HepG2 (cell line): ENCODE results near the gene DSE. TPM values are rescaled to one million over a fixed set of nuclear protein-coding genes. Genes with fewer than 3 reads are reported as not detected.

Experiments used
- ATAC-seq: fragments of 200-7000 bp; cut with Tn5 transposase; 3 replicates; pipeline ENCODE4 v1.9.1; 2020; ENCODE audit warnings: mild to moderate bottlenecking, moderate library complexity
- BruUV-seq: library from RNA; stranded (reverse); fragments of 400-500 nt; replicated peaks from 2 replicates; lab custom pipeline; 2021; lab: Mats Ljungman, UMichigan
- CTCF ChIA-PET: fragments of 300-600 bp; formaldehyde crosslinking; extraction: SDS; loops from one replicate; lab custom pipeline; 2021; ENCODE audit warnings: low total read pairs, inconsistent platforms, low intra/inter-chr PET ratio; lab: Yijun Ruan, JAX
- POLR2A ChIA-PET: fragments of 350-600 bp; sonication (Branson Sonifier 250); formaldehyde crosslinking; loops from one replicate; lab custom pipeline; 2020; ENCODE audit warnings: antibody characterized with exemption, inconsistent platforms; lab: Yijun Ruan, JAX
- DNase-seq: peaks from one replicate; pipeline ENCODE4 v3.0.0-alpha.2; 2015; ENCODE audit warnings: low spot score
- FAIRE-seq: peaks from 3 replicates; lab custom pipeline; 2011; peaks lifted over from hg19 to GRCh38; lab: Jason Lieb, UNC
- H2AFZ ChIP-seq: one replicate; pipeline ENCODE4 v1.6.1; 2011; ENCODE audit warnings: low read length, inconsistent platforms
- H3K27ac ChIP-seq: fragments of 300-600 bp; 3 replicates; pipeline ENCODE4 v1.8.0; 2011; ENCODE audit warnings: mixed run types, mild to moderate bottlenecking, mixed read lengths, low read length, inconsistent platforms; ENCODE audit not compliant: insufficient read depth; ENCODE audit errors: extremely low read length
- H3K27me3 ChIP-seq, 2 experiments: fragments of 200-600 bp in 1 of 2; 2 replicates in 1 of 2; 3 replicates in 1 of 2; pipeline versions ENCODE4 v1.6.0 to v1.8.0; 2011; ENCODE audit warnings: low read length in 2 of 2, mild to moderate bottlenecking in 2 of 2, moderate library complexity in 2 of 2, inconsistent platforms in 1 of 2; ENCODE audit not compliant: insufficient read depth in 2 of 2, control insufficient read depth in 1 of 2
- H3K36me3 ChIP-seq, 2 experiments: fragments of 200-600 bp in 1 of 2; replicated peaks in 1 of 2; 2 replicates in 1 of 2; 3 replicates in 1 of 2; pipeline versions ENCODE4 v1.5.1 to v1.8.0; 2011; ENCODE audit warnings: low read length in 2 of 2, inconsistent platforms in 1 of 2; ENCODE audit not compliant: insufficient read depth in 2 of 2, control insufficient read depth in 1 of 2
- H3K4me1 ChIP-seq: 2 replicates; pipeline ENCODE4 v1.5.1; 2012; ENCODE audit warnings: low read length, inconsistent platforms; ENCODE audit not compliant: insufficient read depth
- H3K4me2 ChIP-seq: 2 replicates; pipeline ENCODE4 v1.6.0; 2011; ENCODE audit warnings: low read depth, low read length, inconsistent platforms
- H3K4me3 ChIP-seq, 3 experiments: fragments of 200-600 bp in 1 of 3; sonication (generic), shearing (Covaris generic) in 1 of 3; replicated peaks in 1 of 3; 2 replicates each; pipeline ENCODE4 v1.5.1; 2011 to 2016; ENCODE audit warnings: low read length in 3 of 3, inconsistent platforms in 2 of 3, low read depth in 2 of 3, mild to moderate bottlenecking in 2 of 3, control low read depth in 1 of 3, mixed read lengths in 1 of 3; ENCODE audit not compliant: insufficient read depth in 1 of 3
- H3K79me2 ChIP-seq: one replicate; pipeline ENCODE4 v1.6.1; 2011; ENCODE audit warnings: low read length, inconsistent platforms; ENCODE audit not compliant: insufficient read depth
- H3K9ac ChIP-seq: 2 replicates; pipeline ENCODE4 v1.6.0; 2011; ENCODE audit warnings: mild to moderate bottlenecking, low read depth, low read length, inconsistent platforms; ENCODE audit not compliant: insufficient read depth
- H3K9me3 ChIP-seq: 2 replicates; pipeline ENCODE4 v1.5.1; 2012; ENCODE audit warnings: mild to moderate bottlenecking, low read length
- H4K20me1 ChIP-seq: 2 replicates; pipeline ENCODE4 v1.6.0; 2011; ENCODE audit warnings: inconsistent platforms, mild to moderate bottlenecking, low read length, moderate library complexity; ENCODE audit not compliant: insufficient read depth
- BORCS8-MEF2B ChIP-seq: sonication (generic); formaldehyde crosslinking; IDR thresholded peaks from 2 replicates; pipeline ENCODE4 v1.8.0; 2022; ENCODE audit warnings: mild to moderate bottlenecking, missing genetic modification reagents
- ESRRA ChIP-seq: sonication (generic); formaldehyde crosslinking; IDR thresholded peaks from 2 replicates; pipeline ENCODE4 v1.5.1; 2020; ENCODE audit warnings: mild to moderate bottlenecking, low read depth, missing genetic modification reagents
- MAFF ChIP-seq: IDR thresholded peaks from 2 replicates; pipeline ENCODE4 v1.6.1; 2011; ENCODE audit warnings: low read depth, low read length, improper control_type of control experiment
- MAFK ChIP-seq, 2 experiments: IDR thresholded peaks in 1 of 2; conservative IDR thresholded peaks in 1 of 2; 2 replicates each; pipeline ENCODE4 v1.6.1; 2011; ENCODE audit warnings: improper control_type of control experiment in 2 of 2, low read length in 2 of 2
- SOX5 ChIP-seq: IDR thresholded peaks from 2 replicates; pipeline ENCODE4 v1.6.1; 2016; ENCODE audit warnings: borderline replicate concordance
- WGBS: methylation state at CpG from one replicate; pipeline ENCODE4 v1.1.6; 2017; ENCODE audit warnings: low lambda C conversion rate; 5-methylcytosine and 5-hydroxymethylcytosine counted together
- in situ Hi-C: cut with HindIII; loops from 2 replicates; pipeline ENCODE4 v1.10.0; 2017; ENCODE audit warnings: low pct_unique_long_range_greater_than_20kb; ENCODE audit not compliant: extremely low pct_ligation_motif_present
- intact Hi-C: fragments of 100-400 bp; cut with micrococcal nuclease; formaldehyde crosslinking; loops from one replicate; pipeline ENCODE4 v1.10.0; 2022; ENCODE audit not compliant: unreplicated experiment
- polyA plus RNA-seq, 8 experiments: library from polyadenylated mRNA; depleted of rRNA in 3 of 8; stranded (reverse) in 7 of 8; unstranded in 1 of 8; fragments of >200 nt; fragmentation: Illumina TruSeq in 4 of 8; extraction: Trizol in 4 of 8; gene quantifications; 2 replicates each; pipeline versions ENCODE4 v1.2.1 to v1.2.3, GENCODE V29; 2011 to 2016; ENCODE audit warnings: low read depth in 4 of 8, missing spikeins in 1 of 8, mixed read lengths in 1 of 8; ENCODE audit not compliant: insufficient read depth in 1 of 8
- total RNA-seq, 5 experiments: library from RNA; depleted of rRNA; stranded (reverse); fragments of >200 nt; fragmentation: Illumina TruSeq; extraction: Trizol; gene quantifications; 2 replicates each; pipeline ENCODE4 v1.2.3, GENCODE V29; 2016; ENCODE audit warnings: low read depth in 1 of 5
- TF ChIP-seq, protein P1 (sequence below): sonication (generic); formaldehyde crosslinking; IDR thresholded peaks from 2 replicates; pipeline ENCODE4 v1.8.0; 2022; ENCODE audit warnings: missing genetic modification reagents, mild to moderate bottlenecking, inconsistent platforms, borderline replicate concordance
- TF ChIP-seq, protein P2 (sequence below): sonication (generic); formaldehyde crosslinking; IDR thresholded peaks from 2 replicates; pipeline ENCODE4 v1.4.0; 2020; ENCODE audit warnings: missing genetic modification reagents, borderline replicate concordance
- TF ChIP-seq, protein P3 (sequence below): sonication (generic); formaldehyde crosslinking; IDR thresholded peaks from 2 replicates; pipeline ENCODE4 v1.4.0; 2020; ENCODE audit warnings: missing genetic modification reagents

The DSE gene
- total and polyA plus RNA-seq, 2 of the 13 experiments (the other 11 are each of a cell fraction or from before 2014, with no cell fraction given), result 2.6 to 4.6 TPM

DNA sequence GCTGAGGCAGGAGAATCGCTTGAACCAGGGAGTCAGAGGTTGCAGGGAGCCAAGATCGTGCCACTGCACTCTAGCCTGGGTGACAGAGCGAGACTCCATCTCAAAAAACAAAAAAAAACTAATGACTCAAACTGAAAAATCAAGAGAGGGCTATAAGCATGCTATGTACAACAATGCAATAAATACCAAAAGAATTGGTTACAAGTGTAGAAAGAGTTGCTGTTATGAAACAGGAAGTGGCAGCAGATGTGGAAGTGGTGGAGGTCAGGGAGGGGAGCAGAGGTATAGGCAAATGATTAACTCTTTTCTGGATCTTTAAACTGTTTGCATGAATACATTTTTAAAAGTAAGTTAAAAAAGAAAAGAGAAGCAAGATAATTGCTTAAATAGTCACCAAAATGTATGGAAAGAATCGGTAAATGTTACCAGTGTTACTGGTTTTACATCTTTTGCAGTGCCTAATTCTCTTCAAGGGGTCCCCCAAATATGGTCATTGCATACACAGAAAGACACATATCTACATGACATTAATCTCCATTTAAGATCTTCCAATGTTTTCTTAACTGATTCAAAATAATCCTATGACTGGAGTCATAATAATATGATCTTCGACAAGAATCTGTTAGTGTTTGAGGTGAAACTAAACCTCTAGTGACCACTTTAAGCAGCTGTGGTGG lies 105.4 kb downstream of the DSE start (continued):
- 0 out of 2 replicates have a peak, but pooled peaks have one; percentile 25 for TF ChIP-seq SOX5
- TF ChIP-seq, protein P1, sequence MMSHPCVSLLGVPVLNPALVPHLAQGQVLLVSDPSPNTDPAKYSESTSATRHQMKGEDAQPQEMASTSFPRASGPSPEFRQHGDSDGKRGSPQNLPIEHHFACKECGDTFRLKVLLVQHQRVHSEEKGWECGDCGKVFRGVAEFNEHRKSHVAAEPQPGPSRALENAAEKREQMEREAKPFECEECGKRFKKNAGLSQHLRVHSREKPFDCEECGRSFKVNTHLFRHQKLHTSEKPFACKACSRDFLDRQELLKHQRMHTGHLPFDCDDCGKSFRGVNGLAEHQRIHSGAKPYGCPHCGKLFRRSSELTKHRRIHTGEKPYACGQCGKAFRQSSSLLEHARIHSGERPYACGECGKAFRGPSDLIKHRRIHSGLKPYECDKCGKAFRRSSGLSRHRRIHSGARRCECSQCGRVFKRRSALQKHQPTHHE (CRISPR knock-in tag), result no peak
- no peak for TF ChIP-seq ESRRA (CRISPR knock-in tag)
- TF ChIP-seq, protein P2, sequence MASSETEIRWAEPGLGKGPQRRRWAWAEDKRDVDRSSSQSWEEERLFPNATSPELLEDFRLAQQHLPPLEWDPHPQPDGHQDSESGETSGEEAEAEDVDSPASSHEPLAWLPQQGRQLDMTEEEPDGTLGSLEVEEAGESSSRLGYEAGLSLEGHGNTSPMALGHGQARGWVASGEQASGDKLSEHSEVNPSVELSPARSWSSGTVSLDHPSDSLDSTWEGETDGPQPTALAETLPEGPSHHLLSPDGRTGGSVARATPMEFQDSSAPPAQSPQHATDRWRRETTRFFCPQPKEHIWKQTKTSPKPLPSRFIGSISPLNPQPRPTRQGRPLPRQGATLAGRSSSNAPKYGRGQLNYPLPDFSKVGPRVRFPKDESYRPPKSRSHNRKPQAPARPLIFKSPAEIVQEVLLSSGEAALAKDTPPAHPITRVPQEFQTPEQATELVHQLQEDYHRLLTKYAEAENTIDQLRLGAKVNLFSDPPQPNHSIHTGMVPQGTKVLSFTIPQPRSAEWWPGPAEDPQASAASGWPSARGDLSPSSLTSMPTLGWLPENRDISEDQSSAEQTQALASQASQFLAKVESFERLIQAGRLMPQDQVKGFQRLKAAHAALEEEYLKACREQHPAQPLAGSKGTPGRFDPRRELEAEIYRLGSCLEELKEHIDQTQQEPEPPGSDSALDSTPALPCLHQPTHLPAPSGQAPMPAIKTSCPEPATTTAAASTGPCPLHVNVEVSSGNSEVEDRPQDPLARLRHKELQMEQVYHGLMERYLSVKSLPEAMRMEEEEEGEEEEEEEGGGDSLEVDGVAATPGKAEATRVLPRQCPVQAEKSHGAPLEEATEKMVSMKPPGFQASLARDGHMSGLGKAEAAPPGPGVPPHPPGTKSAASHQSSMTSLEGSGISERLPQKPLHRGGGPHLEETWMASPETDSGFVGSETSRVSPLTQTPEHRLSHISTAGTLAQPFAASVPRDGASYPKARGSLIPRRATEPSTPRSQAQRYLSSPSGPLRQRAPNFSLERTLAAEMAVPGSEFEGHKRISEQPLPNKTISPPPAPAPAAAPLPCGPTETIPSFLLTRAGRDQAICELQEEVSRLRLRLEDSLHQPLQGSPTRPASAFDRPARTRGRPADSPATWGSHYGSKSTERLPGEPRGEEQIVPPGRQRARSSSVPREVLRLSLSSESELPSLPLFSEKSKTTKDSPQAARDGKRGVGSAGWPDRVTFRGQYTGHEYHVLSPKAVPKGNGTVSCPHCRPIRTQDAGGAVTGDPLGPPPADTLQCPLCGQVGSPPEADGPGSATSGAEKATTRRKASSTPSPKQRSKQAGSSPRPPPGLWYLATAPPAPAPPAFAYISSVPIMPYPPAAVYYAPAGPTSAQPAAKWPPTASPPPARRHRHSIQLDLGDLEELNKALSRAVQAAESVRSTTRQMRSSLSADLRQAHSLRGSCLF (CRISPR knock-in tag), result no peak
- no peak for TF ChIP-seq BORCS8-MEF2B (CRISPR knock-in tag)
- TF ChIP-seq, all 625 proteins: peak for 13

DNA sequence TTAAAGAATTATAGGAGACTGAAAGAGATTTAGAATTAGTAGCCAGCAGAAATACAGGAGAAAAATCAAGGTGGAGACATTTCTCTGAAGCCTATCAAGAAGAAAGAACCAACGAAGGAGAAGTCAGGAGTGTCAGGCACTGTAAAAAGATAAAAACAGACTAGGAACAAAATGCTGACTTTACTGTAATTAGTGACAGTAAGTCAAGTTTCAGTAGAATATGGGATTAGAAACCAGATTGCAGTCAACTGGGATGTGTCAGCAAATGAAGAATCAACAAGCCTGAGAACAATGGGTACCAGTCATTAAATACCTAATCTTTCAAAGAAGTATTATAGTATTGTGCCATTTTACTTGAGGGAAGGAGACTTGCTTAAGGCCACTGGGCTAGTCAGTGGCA lies 112.0 kb downstream of the DSE start:
- H3K9me3 ChIP-seq, result no peaks in the 10 kb centered on the region
- BruUV-seq, result no TSS peak
- peaks cover 0 to 11% of the 10 kb centered on the region in 2 experiments; a peak in 3 of 5 replicates for H3K27me3 ChIP-seq
- DNase-seq (no peak), FAIRE-seq (no peak), ATAC-seq (no peak)
- ChIA-PET CTCF (no interaction called here), POLR2A (no interaction called here)
- H3K27ac ChIP-seq, result no peak overlapping the region
- intact Hi-C loops, result no loop called here
- H3K9ac ChIP-seq, result no peak overlapping the region
- no peaks in the 10 kb centered on the region for H4K20me1 ChIP-seq
- H3K36me3 ChIP-seq, result no peaks in the 10 kb centered on the region
- H3K4me3 ChIP-seq, result no peak overlapping the region
- TF ChIP-seq, protein P3, sequence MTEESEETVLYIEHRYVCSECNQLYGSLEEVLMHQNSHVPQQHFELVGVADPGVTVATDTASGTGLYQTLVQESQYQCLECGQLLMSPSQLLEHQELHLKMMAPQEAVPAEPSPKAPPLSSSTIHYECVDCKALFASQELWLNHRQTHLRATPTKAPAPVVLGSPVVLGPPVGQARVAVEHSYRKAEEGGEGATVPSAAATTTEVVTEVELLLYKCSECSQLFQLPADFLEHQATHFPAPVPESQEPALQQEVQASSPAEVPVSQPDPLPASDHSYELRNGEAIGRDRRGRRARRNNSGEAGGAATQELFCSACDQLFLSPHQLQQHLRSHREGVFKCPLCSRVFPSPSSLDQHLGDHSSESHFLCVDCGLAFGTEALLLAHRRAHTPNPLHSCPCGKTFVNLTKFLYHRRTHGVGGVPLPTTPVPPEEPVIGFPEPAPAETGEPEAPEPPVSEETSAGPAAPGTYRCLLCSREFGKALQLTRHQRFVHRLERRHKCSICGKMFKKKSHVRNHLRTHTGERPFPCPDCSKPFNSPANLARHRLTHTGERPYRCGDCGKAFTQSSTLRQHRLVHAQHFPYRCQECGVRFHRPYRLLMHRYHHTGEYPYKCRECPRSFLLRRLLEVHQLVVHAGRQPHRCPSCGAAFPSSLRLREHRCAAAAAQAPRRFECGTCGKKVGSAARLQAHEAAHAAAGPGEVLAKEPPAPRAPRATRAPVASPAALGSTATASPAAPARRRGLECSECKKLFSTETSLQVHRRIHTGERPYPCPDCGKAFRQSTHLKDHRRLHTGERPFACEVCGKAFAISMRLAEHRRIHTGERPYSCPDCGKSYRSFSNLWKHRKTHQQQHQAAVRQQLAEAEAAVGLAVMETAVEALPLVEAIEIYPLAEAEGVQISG, result no peak
- TF ChIP-seq MAFK (conservative IDR thresholded peaks at IDR 0.05 in 1 of 2, IDR thresholded peaks at IDR 0.05 in 1 of 2; ENCODE audit: low read length in 2 of 2) (peak; percentile 76 to 85), MAFF (peak; percentile 84)
- H3K79me2 ChIP-seq, result no peaks in the 10 kb centered on the region
- no peak overlapping the region for H2AFZ ChIP-seq
- H3K4me1 ChIP-seq, result no peaks in the 10 kb centered on the region
- 0% methylated on average over 1 of the region's 1 CpG for WGBS
- in situ Hi-C loops, result no loop called here
- no peak overlapping the region for H3K4me2 ChIP-seq
